GM18907 (cell line): ENCODE data around the gene GLRX3.
A peak's percentile ranks its signal among the peaks of the same experiment; 100 is the strongest.
"Not testable (repeated sequence)": the region's sequence is repeated elsewhere in the genome, so short reads cannot be mapped to it uniquely, and the experiment has no call there.

Experiments used
- ATAC-seq: cut with Tn5 transposase; IDR thresholded peaks from one replicate; pipeline ENCODE4 v1.9.1; 2021; ENCODE audit warnings: mild to moderate bottlenecking, moderate library complexity; ENCODE audit not compliant: unreplicated experiment

The GLRX3 gene

GRCh38 chr10:130136226-130137089, at the start of gene GLRX3:
Gene GLRX3 (plus strand): TSS chr10:130136391. CDS start chr10:130136421, 30 bp downstream.
- ATAC-seq = peak; percentile 85

- not testable (repeated sequence) for ATAC-seq
Measured at GRCh38 chr10:130090565-130090964, 45.6 kb upstream of the GLRX3 start.

- no peak for ATAC-seq
Measured at GRCh38 chr10:130099344-130099743, 36.8 kb upstream of the GLRX3 start.

- no peak for ATAC-seq
Measured at GRCh38 chr10:130105724-130106123, 30.5 kb upstream of the GLRX3 start.

GRCh38 chr10:130108146-130108545, 28.0 kb upstream of the GLRX3 start:
- ATAC-seq = not testable (repeated sequence)

- ATAC-seq = no peak
Measured at GRCh38 chr10:130108934-130109604, 27.1 kb upstream of the GLRX3 start.

- ATAC-seq = peak; percentile 9
Measured at GRCh38 chr10:130109796-130110245, 26.4 kb upstream of the GLRX3 start.

GRCh38 chr10:130110246-130111112, 25.7 kb upstream of the GLRX3 start, which contains the start of gene C10orf143:
Gene C10orf143 (minus strand): TSS chr10:130110830. CDS start chr10:130110772, 58 bp downstream.
- ATAC-seq = peak; percentile 86

- ATAC-seq = peak; percentile 93
Measured at GRCh38 chr10:130111113-130111851, 24.9 kb upstream of the GLRX3 start.

GRCh38 chr10:130111852-130112180, 24.4 kb upstream of the GLRX3 start:
- no peak for ATAC-seq

GRCh38 chr10:130112821-130113220, 23.4 kb upstream of the GLRX3 start:
- ATAC-seq = no peak

GRCh38 chr10:130116942-130117341, 19.2 kb upstream of the GLRX3 start:
- not testable (repeated sequence) for ATAC-seq

GRCh38 chr10:130117535-130117934, 18.7 kb upstream of the GLRX3 start:
- not testable (repeated sequence) for ATAC-seq

- no peak for ATAC-seq
Measured at GRCh38 chr10:130121486-130122079, 14.6 kb upstream of the GLRX3 start.

- peak; percentile 94 for ATAC-seq
Measured at GRCh38 chr10:130127364-130128061, 8.7 kb upstream of the GLRX3 start.

GRCh38 chr10:130128062-130128781, 8.0 kb upstream of the GLRX3 start:
- no peak for ATAC-seq

GRCh38 chr10:130128922-130129321, 7.3 kb upstream of the GLRX3 start:
- no peak for ATAC-seq

GRCh38 chr10:130135676-130136225, 440 bp upstream of the GLRX3 start:
- peak; percentile 22 for ATAC-seq
